T-helper 2 cell (primary cell): ENCODE results near the gene STK32B.
"Not testable (repeated sequence)": the region's sequence is repeated elsewhere in the genome, so short reads cannot be mapped to it uniquely, and the experiment has no call there.

Source experiments
- DNase-seq, 5 experiments: peaks; one replicate each; pipeline versions ENCODE4 v3.0.0 to v3.0.0-alpha.2; 2012 to 2022

The STK32B gene

DNA sequence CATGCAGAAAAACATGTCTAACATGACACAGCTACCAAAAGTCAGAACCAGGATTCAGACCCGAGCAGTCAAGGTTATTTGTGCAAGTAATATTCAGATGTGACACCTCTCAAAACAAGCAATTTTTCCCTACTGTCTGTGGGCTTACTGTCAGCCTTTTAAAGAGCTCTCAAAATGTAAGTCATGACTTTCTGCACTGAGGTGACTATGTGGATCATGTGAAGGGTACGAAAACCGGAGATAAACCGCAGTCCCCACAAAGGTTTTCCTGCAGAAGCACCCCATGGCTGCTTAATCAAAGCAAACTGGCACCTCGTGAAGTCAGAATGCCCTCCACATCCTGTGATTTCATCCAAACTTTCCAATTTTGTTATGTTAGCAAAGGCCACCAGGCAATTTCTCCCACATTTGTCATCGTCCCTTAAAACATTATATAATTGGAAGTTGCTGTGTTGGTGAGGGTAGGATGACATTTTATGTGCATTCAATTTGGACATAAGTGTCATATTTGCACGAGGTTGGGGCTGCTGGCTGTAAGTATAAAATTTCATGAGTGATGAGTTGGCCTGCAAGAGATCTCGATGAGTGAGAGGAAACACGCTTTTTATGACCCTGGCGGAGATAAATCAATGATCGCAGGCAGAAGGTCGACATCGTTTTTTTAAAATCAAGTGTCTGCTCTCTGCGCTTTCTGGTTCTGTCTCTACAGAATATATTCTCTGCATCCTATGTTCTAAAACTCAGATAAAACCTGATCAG lies 161.2 kb downstream of the STK32B start:
- no peak for DNase-seq

DNA sequence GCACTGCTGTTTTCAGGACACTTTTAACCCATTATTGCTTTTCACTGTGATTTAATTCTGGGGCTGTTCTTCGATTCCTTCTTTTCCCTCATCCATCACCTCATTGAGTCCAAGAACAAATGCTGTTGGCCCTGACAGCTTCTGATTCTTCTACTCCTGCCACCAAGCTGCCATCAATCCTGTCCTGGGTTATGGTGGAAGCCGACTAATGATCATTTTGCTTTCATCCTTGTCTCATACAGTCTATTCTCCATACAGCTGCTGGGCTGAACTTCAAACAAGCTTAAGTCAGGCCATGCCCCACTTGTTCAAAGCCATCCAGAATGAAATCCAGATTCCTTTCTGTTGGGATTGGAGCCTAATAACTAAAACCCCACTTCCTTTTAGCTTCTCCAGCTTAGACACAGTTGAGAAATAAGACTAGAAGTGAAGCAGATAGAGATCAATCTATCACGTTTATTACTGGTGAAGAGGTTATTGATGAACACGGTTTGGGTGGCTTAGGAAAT lies 161.9 kb downstream of the STK32B start:
- no peak for DNase-seq

DNA sequence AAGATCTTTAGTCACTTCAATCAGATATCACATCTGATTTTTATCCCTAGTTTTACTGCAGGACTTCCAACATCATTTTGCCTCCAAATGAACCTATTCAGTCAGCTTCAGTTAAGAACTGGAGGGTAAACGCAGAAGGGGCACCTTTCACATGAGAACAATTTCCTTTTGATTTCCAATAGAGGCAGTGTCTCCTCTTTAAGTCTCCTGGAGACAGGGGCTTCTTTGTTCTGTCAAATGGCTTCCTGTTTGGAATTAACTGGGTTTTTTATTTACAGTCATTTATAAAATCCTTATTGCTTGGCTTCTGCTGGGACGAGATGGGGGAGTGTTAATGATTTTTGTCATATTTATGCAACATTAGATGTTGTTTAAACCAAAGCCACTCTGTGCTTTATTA lies 164.0 kb downstream of the STK32B start:
- no peak for DNase-seq

DNA sequence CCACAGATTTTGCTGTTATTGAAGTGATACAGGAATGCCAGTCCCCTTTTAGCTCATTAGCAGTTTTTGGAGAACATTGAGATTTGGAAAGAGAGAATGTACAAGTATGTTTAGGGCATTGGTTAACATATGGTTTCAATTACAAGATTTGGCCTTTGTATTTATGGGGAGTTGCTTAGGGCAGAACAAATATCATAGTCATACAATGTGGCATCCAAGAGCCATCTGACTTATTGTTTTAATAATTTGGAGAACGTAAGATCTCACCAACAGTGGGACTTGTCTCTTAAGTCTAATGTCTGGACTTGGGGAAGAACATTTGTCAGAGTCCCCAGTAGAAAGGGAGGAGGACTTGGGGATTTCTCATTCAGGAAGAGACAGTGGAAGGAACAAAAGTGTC lies 166.1 kb downstream of the STK32B start:
- DNase-seq, result no peak

DNA sequence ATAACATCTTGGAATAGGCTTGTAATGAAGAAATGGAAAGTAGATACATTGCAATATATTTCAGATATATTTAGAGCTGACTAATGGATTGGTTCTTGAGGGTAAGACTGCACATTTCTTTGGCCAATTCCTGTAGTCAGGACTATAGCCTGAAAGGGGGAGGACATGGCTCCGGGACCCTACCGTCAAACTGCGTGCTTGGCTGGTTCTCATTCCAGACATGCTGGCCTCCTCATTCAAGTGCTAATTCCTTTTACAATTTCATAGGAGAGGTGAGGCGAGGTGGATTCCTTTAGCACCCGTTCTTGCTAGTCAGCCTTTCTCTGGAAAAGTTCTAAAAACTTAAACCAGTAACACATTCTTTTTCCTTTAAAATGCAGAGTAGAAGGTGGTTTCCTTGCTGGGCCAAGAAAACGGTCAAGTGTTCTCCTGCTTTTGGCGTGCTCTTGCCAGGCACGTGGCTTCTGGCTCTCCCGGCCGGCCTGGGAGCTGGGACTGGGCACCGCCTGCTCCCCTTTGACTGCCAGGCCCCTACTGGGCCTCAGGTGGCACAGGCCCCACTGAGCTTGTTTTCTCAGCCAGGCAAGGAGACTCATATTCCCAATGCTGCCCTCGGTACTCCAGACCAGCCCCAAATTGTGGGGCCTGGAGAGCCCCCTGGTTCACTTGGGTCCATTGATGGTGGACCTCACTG lies 167.2 kb downstream of the STK32B start:
- no peak for DNase-seq

DNA sequence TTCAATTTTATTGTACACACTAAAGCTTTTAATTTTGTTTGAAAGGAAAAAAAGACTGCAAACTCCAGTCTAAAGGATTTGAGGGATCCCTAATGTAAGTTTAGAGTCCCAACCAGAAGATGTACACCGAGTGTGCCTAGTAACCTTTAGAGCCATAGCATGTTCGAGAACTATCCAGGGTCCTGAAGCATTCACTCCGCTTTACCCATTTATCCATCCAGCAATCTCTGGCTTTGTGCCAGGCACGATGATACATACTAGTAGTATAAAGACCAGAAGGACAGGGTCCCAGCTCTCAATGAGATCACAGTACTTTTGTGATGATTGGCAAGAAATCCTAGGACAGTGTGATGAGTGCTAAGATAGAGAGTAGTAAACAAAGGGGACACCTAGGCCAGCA lies 168.7 kb downstream of the STK32B start:
- DNase-seq, result no peak

DNA sequence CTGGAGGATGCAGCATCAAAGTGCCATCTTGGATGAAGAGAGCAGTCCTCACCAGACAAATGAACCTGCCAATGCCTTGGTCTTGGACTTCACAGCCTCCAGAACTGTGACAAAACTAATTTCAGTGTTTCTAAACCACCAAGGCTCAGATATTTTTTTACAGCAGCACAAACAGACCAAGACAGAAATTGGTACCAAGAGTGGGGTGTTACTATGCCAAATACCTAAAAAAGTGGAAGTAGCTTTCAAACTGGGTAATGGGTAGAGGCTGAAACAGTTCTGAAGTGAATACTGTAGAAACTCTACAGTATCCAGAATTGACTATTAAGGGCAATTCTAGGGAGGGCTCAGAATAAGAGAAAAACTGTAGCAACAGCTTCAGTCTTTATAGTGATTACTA lies 170.8 kb downstream of the STK32B start:
- DNase-seq, result no peak

DNA sequence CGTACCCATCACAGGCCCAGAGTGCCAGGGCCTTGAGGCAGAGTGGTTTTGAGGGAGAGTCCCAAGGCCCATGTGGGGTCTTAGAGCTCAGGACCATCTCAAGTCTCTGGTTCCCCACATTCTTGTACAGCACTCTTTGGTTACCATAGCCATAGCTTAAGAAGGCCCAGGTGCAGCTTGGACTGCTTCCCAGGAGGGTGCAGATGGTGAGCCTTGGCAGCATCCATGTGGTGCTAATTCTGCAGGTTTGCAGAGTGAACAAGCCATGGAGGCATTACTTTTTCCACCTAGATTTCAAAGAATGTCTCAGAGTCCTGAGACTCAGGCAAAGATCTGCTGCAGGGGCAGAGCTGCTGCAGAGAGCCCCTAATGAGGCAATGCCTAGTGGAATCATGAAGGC lies 171.7 kb downstream of the STK32B start:
- DNase-seq, result no peak

DNA sequence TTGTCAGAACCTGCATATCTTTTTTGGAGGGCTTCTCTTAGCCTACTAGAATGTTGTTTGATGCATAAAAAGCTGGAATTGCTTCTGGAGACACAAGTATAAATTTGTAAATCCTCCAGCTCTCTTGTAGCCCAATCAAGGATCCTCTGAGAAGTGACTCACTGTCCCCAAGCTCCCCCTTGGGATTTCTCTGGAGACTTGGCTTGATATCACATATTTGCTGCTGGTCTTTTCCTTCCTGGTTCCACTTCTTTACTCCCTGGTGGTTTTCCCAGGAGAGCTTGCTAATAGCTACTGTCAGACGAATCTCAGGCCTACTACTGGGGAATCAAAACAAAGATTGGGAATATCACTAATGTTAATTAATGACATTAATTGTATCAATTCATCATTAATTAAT lies 173.1 kb downstream of the STK32B start:
- no peak for DNase-seq

DNA sequence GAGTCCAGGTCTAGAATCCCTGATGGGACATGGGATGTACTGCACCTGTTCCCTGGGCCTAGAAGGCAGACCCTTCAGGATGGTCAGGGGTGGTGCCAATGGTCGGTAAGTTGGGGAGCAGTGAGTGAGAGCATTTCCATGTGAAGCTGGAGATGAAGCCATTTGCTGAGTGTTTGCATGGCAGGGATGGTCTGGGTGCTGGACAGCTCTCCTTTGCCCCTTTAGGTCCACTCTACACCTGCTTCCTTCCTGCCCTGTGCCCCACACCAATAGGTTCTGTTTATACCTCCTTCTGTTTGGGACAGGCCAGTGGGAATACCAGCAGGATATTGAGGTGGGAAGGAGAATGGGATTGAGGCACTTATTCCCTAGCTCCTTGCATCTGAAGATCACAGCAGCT lies 181.3 kb downstream of the STK32B start:
- no peak for DNase-seq

DNA sequence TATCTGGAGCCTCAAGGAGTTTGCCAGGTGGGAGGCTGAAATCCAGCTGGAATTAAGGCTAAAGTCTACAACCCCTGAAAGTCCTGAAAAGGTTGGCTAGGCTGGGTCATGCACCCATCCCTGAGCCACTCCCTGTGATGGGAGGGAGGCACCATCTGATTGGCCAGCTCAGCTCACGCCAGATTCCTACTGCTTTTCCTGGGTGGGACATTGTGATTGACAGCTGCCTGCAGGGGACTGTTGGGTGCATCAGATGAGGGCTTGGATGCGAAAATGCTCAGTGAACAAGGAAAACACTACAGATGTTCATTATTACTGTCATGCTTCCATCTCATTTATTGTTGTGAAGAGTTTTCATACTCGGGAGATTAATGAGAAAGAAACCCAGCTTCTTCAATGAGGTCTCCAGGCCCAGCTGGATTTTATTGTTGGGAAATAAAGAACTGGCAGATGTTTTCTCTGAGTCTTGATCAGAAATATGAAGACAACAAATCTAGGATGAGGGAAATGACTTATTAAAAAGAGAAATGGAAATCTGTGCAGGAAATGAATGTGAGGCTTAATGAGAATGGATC lies 185.9 kb downstream of the STK32B start:
- DNase-seq, result no peak

DNA sequence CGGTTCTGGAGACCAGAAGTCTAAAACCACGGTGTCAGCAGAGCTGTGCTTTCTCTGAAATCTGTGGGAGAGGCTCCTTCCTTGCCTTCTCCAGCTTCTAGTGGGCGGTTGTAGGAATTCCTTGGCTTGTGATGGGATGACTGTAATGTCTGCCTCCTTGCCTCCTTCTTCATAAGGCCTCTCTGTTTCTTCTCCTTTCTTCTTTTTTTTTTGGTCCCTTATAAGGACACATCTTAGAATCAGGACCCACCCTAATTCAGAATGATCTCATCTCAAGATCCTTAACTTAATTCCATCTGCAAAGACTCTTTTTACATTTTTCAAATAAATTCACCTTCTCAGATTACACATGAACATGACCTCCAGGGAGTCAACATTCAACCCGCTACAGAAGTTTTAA lies 186.9 kb downstream of the STK32B start:
- no peak for DNase-seq

DNA sequence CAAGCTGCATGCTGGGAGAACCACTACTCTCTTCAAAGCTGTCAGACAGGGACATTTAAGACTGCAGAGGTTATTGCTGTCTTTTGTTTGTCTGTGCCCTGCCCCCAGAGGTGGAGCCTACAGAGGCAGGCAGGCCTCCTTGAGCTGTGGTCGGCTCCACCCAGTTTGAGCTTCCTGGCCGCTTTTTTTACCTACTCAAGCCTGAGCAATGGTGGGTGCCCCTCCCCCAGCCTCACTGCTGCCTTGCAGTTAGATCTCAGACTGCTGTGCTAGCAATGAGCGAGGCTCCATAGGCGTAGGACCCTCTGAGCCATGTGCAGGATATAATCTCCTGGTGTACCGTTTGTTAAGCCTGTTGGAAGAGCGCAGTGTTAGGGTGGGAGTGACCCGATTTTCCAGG lies 195.8 kb downstream of the STK32B start:
- not testable (repeated sequence) for DNase-seq

DNA sequence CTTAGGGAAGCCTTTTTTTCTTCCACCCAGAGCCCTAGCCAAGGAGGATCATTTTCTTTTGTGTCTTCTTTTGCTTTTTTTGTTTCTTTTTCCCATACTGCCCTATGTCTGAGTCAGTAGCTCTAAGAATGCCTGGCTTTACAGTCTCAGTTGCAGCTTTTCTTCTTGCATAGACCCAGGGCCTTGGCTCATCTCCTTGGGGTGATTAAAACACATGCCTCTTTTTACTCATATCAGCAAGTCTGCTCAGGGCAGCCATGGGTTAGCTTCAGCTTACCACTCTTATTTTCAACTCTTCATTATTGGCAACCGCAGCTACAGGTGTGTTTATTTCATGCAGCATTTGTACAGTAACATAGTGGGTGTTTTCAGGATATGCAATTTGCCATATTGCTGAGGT lies 196.5 kb downstream of the STK32B start:
- no peak for DNase-seq

DNA sequence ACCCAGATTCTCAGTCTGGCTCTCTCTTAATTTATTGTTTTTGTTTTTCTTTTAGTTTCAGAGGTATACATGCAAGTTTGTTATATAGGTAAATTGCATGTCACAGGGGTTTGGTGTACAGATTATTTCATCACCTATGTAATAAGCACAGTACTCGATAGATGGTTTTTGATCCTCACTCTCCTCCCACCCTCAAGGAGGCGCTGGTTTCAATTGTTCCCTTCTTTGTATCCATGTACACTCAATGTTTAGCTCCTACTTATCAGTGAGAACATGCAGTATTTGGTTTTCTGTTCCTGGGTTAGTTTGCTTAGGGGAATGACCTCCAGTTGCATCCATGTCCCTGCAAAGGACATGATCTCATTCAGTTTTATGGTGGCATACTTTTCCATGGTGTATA lies 198.4 kb downstream of the STK32B start:
- no peak for DNase-seq

DNA sequence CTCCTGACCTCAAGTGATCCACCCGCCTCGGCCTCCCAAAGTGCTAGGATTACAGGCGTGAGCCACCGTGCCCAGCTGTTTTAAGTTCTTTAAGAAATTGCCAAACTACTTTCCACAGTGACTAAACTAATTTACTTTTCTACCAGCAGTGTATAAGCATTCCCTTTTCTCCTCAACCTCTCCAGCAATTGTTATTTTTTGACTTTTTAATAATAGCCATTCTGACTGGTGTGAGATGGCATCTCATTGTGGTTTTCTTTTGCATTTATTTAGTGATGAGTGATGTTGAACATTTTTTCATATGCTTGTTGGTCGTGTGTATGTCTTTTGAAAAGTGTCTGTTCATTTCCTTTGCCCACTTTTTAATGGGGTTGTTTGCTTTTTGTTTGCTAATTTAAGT lies 199.3 kb downstream of the STK32B start:
- DNase-seq, result not testable (repeated sequence)

DNA sequence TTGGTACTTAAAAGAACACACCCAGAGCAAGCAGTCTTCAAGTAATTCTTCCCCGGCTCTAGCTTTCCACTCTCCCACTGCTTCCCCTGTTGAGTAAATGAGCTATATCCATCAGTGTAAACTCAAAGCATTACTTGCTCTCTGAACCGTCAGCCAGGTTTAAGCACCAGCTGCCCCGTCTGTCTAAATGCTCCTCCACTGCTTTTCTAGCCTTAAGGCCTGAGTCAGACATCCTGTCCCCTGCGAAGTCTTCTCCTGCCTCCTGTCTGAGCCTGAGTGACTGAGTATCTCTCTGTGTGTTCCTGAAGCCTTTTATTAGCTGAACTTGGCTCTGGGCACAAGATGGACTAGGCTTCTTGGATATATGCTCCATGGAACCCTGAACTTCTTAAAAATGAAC lies 205.1 kb downstream of the STK32B start:
- no peak for DNase-seq

DNA sequence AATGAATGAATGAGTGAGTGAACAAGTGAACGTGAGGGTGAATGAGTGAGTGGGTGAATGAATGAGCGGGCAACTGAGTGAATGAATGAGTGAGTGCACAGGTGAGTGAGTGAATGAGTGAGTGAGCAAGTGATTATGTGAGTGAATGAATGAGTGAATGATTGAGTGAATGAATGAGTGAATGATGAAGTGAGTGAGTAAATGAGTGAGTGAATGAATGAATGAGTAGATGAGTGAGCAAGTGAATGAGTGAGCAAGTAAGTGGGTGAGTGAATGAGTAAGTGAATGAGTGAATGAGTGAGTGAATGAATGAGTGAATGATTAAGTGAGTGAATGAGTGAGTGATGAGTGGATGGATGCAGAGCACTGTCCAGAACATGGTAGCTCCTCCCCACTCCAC lies 205.8 kb downstream of the STK32B start:
- DNase-seq, result no peak

DNA sequence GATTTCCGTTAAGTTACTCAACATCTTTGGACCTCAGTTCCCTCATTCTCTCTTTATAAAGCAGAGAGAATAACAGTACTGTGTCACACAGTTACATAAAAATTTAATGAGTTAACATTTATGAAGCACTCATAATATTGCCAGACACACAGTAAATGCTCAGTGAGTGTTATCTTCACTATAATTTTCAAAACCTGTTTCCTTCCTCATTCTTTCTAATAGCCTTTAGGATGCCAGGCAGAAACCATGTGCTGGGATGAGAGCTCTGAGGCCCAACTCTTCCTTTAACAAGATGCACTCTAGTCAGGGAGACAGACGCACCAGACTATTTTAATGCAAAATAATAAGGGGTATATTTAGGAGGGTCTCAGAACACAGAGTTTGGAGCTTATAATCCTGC lies 208.2 kb downstream of the STK32B start:
- DNase-seq, result no peak

DNA sequence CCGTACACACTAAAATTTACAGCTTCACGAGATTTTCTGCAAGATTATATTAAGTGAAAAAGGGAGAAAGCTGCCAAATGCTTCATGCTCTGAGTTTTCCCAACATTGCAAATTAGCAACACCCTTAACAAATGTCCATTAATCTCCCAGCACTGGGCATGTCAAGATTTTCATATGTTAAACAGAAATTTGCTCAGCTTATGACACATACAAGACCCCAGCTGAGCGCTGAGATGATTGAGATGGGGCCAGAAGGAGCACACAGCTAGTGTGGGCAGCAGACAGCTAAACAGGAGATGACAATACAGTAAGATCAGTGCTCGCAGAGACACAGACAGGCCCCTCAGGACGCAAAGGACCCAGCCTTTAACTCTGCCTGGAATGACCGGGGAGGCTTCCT lies 208.8 kb downstream of the STK32B start:
- DNase-seq, result no peak

DNA sequence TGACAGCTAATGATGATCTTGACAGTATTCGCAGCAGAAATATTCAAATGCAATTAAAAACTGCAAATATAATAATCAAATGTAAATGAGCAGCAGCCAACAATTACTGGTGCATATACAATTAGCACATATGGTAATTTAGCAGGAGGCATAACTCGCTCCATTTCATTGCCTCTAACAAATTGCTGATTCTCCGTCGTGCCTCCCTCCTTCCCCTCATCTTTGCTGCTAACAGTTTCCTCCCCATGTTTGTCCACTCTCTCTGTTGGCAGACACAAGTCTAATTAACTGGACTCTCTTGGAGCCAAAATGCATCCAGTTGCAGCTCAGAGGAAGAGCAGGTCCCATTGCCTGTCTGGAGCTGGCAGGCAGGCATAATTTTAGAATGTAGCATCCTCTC lies 210.6 kb downstream of the STK32B start:
- DNase-seq, result no peak

DNA sequence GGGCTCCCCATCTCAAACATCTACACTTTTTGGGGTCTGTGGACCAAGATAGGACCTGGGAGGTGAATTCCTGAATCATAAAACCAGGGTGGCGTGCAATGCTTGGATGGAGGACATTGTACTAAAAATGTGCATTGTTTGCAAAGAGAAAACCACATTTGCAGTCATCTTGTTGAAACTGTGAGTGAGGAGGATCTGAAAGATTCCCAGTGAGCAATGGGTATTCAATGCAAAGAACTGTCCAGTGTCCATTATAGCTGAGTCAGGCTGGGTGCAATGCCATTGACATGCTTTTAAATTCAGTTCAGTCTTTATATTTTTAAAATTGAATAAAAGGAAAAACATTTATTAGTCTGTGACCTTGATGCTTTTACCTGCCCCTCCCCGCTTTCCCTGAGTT lies 215.7 kb downstream of the STK32B start:
- DNase-seq, result no peak

DNA sequence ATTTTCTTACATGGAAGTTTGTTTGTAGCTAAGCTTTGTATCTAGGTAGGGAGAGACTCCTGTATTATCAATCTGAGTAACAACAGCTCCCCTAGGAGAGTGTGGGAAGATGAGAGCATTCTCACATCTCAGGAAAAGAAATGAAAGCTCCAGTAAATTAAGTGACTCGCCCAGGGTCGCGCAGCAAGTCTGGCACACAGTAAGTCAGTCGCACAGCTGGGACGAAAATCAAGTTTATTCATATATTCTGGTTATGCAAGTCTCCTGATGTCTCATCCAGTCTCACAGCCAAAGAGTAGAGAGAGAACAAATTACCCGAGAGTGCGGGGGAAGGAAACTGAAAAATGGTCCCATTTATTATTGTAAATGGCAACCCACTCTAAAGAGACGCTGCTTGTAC lies 216.1 kb downstream of the STK32B start:
- DNase-seq, result no peak

DNA sequence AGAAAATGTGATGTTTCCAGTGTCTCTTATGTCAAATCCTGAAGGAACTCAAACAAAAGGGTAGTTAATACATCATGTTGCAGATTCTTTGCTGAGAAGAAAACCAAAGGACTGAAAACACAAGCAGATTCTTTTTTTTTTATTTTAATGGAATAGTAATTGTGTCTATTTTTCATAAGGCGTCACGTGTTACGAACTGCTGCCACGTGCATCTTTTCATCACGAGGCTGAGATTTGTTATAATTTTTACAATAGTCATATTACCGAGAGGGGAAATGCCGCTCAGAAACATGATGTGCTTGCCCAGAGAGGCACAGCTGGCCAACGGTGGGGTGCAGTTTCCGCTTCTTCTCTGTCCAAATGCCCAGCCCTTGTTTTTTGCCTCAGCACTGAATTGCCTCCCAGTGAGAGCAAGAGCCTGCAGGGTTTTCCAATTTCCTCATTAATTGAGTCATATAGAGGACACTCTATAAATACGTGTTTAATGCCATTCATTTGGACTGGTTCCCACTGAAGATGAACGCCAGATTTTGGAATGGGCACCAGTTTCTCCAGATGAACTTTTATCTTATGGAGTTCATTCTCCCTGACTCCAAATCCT lies 225.3 kb downstream of the STK32B start:
- no peak for DNase-seq
